GM21423 (cell line): ENCODE measurements around the gene ODAD3.
"Not testable (repeated sequence)": the region's sequence is repeated elsewhere in the genome, so short reads cannot be mapped to it uniquely, and the experiment has no call there.

Experiments
- ATAC-seq: cut with Tn5 transposase; IDR thresholded peaks from one replicate; pipeline ENCODE4 v1.9.1; 2021; ENCODE audit warnings: mild to moderate bottlenecking, moderate library complexity; ENCODE audit not compliant: unreplicated experiment

Gene ODAD3

GRCh38 chr19:11461453-11461852, 26.5 kb upstream of the ODAD3 start:
- no peak for ATAC-seq

GRCh38 chr19:11460207-11460606, 25.3 kb upstream of the ODAD3 start:
- no peak for ATAC-seq

DNA sequence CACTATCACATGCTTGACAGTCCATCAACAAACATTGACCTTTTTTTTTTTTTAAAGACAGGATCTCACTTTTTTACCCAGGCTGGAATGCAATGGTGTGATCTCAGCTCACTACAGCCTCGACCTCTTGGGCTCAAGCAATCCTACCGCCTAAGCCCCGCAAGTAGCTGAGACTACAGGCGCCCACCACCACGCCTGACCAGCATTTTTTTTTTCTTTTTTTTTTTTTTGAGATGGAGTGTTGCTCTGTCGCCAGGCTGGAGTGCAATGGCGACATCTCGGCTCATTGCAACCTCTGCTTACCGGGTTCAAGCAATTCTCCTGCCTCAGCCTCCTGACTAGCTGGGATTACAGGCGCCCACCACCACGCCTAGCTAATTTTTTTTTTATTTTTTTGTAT, 24.0 kb upstream of the ODAD3 start:
- not testable (repeated sequence) for ATAC-seq

GRCh38 chr19:11458236-11458900, 23.4 kb upstream of the ODAD3 start:
- ATAC-seq = no peak

DNA sequence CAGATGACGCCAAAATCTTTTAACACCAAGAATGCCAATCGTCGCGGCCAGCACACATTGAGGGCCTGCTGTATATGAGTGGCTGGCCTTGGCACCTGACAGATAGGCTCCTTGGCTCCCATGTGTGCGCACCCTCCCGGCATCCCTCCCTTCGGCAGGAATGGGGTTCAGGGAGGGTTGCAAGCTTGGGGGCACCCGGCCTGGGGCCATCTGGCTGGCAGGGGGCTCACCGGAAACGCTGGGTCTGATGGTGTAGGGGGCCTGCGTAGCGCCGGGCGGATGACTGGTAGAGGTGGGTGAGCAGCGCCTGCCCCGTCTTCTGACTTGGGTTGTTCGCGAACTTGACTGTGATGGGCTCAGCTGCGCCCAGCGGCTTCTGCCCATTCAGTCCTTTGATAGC, 22.9 kb upstream of the ODAD3 start:
- no peak for ATAC-seq

DNA sequence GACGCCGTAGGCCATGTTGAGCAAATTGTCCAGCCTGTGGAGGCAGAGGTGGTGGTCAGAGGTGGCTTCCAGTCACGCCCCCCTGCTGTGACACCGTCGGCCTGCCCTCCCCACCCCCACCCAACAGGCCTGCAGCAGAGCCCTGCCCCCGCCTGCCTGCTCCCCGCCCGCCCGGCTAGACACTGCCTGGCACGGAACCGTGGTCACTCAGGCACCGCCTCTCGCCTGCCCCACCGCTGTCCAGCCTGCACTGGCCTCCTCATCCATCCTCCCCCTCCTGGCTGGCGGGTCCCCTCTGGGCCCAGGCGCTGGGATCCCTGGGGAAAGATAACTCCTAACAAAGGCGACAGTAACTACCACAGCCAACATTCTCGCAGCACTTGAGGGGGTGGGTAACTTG, 22.2 kb upstream of the ODAD3 start:
- no peak for ATAC-seq

- no peak for ATAC-seq
Observed at GRCh38 chr19:11456659-11457058, 21.7 kb upstream of the ODAD3 start.

DNA sequence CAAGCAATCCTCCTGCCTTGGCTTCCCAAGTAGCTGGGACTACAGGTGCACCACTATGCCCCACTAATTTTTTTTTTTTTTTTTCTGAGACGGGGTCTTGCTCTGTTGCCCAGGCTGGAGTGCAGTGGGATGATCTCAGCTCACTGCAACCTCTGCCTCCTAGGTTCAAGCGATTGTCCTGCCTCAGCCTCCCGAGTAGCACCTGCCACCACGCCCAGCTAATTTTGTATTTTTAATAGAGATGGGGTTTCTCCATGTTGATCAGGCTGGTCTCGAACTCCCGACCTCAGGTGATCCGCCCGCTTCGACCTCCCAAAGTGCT, 20.3 kb upstream of the ODAD3 start:
- not testable (repeated sequence) for ATAC-seq

- ATAC-seq = no peak
Observed at GRCh38 chr19:11453468-11454341, 18.8 kb upstream of the ODAD3 start.

DNA sequence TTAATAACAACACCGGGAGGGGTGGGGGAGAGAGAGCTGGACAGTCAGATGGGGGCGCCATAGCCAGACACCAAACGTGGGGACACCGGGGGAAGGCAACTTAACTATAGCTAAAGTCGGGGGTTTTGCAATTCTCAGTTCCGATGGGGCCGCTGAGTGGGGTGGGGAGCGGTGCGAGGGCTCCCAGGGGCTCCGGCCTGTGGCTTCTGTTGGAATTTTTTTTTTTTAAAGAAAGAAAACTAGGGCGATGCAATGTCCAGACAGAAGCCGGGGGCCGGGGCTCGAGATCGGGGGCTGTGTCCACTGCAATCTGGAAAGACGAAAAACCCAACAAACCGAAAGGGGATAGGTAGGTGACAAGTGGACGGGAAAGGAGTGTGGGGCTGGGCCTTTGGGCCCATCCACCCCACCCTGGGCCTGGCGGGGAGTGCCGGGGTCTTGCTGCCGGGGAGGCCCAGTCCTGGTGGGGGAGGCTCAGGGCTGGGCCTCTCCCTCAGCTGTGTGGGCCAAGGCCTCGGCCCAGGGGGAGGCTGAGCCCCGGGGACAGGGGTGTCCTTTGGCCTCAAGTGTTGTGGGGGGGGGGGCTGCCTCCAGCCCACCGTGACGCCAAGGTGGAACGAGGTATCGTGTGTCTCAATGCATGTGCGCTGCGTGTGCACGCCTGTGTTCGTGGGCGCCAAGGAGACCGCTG, 17.8 kb upstream of the ODAD3 start:
- ATAC-seq = no peak

GRCh38 chr19:11451871-11452619, 17.1 kb upstream of the ODAD3 start:
- no peak for ATAC-seq

DNA sequence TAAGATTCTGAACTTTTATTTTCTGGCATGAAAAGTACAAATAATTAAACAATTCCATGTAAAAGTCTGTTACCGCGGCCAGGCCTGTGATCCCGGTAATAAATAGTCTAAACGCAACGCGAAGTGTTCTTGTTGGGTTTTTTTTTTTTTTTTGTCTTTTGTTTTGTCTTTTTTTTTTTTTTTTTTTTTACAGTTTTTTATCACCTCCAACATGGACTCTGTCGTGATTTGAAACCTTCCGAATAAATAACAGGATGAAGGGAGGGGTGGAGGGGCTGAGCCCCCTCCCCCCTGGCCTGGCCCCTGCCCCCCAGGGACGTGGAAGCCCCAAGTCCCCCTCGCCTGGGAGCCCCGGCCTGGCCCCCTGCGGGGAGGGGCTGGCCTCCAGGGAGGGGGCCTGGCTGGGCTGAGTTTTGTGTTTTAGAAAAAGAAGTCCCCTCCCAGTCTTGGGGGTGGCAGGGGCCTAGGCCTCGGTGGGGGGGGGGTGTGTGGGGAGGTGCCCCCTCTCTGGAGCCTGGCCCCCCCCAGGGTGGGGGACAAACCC, 16.5 kb upstream of the ODAD3 start:
- no peak for ATAC-seq

DNA sequence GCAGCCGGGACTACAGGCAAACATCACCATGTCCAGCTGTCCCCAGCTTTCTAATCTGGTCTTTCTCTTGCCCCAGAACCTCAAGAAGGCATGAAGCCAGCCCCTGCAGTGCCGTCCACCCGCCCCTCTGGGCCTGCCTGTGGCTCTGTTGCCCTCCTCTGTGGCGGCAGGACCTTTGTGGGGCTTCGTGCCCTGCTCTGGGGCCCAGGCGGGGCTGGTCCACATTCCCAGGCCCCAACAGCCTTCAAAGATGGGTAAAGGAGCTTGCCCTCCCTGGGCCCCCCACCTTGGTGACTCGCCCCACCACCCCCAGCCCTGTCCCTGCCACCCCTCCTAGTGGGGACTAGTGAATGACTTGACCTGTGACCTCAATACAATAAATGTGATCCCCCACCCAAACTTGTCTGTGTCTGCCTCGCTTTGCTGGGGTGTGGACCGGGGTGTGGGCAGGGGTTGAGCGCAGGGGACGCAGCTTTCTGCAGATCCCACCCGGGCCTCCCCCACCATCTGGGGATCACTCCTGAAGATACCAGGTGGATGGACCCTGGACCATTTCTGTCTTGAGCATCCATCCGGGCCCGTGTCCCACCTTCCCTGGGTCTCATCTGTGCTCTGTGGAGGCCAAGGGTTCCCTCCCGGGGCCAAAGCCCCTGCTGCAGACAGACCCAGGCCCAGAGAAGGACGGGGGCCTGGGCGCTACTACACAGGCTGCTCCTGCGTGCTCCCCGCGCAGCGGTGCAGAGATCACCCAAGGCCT, 15.8 kb upstream of the ODAD3 start:
- no peak for ATAC-seq

GRCh38 chr19:11448923-11449554, 14.1 kb upstream of the ODAD3 start:
- ATAC-seq = no peak

GRCh38 chr19:11448410-11448809, 13.5 kb upstream of the ODAD3 start:
- ATAC-seq = no peak

- no peak for ATAC-seq
Observed at GRCh38 chr19:11447347-11448262, 12.7 kb upstream of the ODAD3 start.

DNA sequence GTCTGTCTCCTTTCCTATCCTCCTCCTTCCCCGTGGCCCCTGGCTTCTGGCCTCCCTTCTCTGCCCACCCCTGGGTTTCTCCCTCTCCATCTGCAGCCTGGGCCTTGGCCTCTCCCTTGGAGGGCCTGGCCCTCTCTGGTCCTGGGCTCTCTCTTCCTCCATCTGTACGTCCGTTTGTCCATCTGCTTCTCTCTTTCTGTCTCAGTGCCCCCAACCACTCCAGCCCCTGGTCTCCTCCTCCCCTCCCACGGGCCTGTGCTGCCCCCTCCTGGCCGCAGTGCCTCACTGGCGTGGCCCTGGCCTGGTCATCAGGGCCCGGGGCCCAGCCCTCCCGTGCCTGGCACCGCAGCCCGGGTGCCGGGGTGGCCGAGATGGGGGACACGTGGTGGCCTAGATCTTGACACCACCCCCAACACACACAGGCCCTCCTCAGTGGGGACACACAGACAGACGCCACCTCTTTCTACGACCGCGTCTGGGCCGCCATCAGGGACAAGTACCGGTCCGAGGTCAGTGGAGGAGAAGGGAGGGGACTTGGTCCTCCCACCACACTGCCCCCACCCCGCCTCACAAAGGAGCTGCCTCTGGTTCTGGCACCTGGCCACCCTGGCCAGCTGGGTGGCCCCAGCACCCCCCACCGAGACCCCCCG, 11.9 kb upstream of the ODAD3 start:
- no peak for ATAC-seq

DNA sequence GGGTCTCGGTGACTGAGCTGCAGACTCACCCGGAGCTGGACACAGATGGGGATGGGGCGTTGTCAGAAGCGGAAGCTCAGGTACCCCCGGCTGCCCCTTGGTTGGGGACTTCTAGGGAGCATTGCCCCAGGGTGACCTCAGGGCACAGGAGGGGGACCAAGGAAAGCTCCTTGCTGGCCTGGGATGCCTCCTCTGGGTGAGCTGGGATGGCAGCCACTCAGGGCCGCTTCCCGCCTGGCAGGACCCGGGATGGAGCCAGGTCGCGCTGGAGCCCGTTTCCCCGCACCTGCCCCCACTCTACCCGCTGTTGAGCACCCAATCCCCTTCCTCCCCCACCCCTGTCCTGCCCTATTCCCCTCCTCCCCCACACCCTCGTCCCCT, 11.3 kb upstream of the ODAD3 start:
- no peak for ATAC-seq
